Myocyte (in vitro differentiated cells): ENCODE data around the gene PDZD2. TPM values are rescaled to one million over a fixed set of nuclear protein-coding genes. Genes with fewer than 3 reads are reported as not detected.
A peak's percentile ranks its signal among the peaks of the same experiment; 100 is the strongest.
"Not testable (repeated sequence)": the region's sequence is repeated elsewhere in the genome, so short reads cannot be mapped to it uniquely, and the experiment has no call there.

ENCODE experiments used
- DNase-seq: peaks from one replicate; pipeline ENCODE4 v3.0.0-alpha.2; 2012; ENCODE audit warnings: low read depth
- total RNA-seq: library from RNA; depleted of rRNA; stranded (reverse); fragments of >200 nt; gene quantifications from 2 replicates; pipeline ENCODE4 v1.2.3, GENCODE V29; 2014

PDZD2 gene
- total RNA-seq, 1 donor from 2014 or later: not detected

GRCh38 chr5:31767335-31768031 lies 128.6 kb downstream of the PDZD2 start:
- no peak for DNase-seq

GRCh38 chr5:31768046-31768445 lies 129.1 kb downstream of the PDZD2 start:
- no peak for DNase-seq

GRCh38 chr5:31768784-31769183 lies 129.9 kb downstream of the PDZD2 start:
- no peak for DNase-seq

GRCh38 chr5:31769530-31769929 lies 130.6 kb downstream of the PDZD2 start:
- no peak for DNase-seq

- no peak for DNase-seq
These were observed 131.3 kb downstream of the PDZD2 start for GRCh38 chr5:31770132-31770720.

GRCh38 chr5:31770998-31771397 lies 132.1 kb downstream of the PDZD2 start:
- DNase-seq: no peak

GRCh38 chr5:31771500-31771899 lies 132.6 kb downstream of the PDZD2 start:
- DNase-seq: no peak

GRCh38 chr5:31776294-31776693 lies 137.4 kb downstream of the PDZD2 start:
- not testable (repeated sequence) for DNase-seq

GRCh38 chr5:31776976-31777651 lies 138.2 kb downstream of the PDZD2 start:
- no peak for DNase-seq

GRCh38 chr5:31781772-31782171 lies 142.8 kb downstream of the PDZD2 start:
- peak; percentile 6 for DNase-seq

GRCh38 chr5:31783086-31783645 lies 144.2 kb downstream of the PDZD2 start:
- no peak for DNase-seq

GRCh38 chr5:31783731-31784130 lies 144.8 kb downstream of the PDZD2 start:
- no peak for DNase-seq

- DNase-seq: no peak
These were observed 147.2 kb downstream of the PDZD2 start for GRCh38 chr5:31786090-31786631.

GRCh38 chr5:31794009-31794408 lies 155.1 kb downstream of the PDZD2 start:
- no peak for DNase-seq

- DNase-seq: no peak
These were observed 159.2 kb downstream of the PDZD2 start for GRCh38 chr5:31798168-31798567.

- no peak for DNase-seq
These were observed 161.4 kb downstream of the PDZD2 start for GRCh38 chr5:31800351-31800750.

GRCh38 chr5:31805785-31806400 lies 167.0 kb downstream of the PDZD2 start:
- no peak for DNase-seq

GRCh38 chr5:31806561-31806960 lies 167.6 kb downstream of the PDZD2 start:
- DNase-seq: no peak

- DNase-seq: no peak
These were observed 169.0 kb downstream of the PDZD2 start for GRCh38 chr5:31807789-31808540.

GRCh38 chr5:31809050-31809870 lies 170.3 kb downstream of the PDZD2 start:
- peak; percentile 59 for DNase-seq
